Psoas muscle (tissue), 8 donors: ENCODE data around the gene SMYD3. TPM values are rescaled to one million over a fixed set of nuclear protein-coding genes. Genes with fewer than 3 reads are reported as not detected.

Source experiments
- ATAC-seq, 4 donors: fragments of 200-7000 bp; cut with Tn5 transposase; one replicate each; pipeline ENCODE4 v1.9.1; 2020; ENCODE audit warnings: moderate library complexity in 3 of 4, mild to moderate bottlenecking in 2 of 4
- DNase-seq, 2 donors: peaks; one replicate each; pipeline ENCODE4 v3.0.0-alpha.2; 2020
- H3K27ac ChIP-seq: fragments of 200-600 bp; one replicate; pipeline ENCODE4 v1.8.0; 2022
- H3K27me3 ChIP-seq, 3 donors: fragments of 200-600 bp in 1 of 3; one replicate each; pipeline versions ENCODE4 v1.6.1 to v1.8.0; 2013 to 2022; ENCODE audit warnings: low read length in 2 of 3, mild to moderate bottlenecking in 2 of 3, moderate library complexity in 1 of 3; ENCODE audit not compliant: insufficient read depth in 3 of 3
- H3K36me3 ChIP-seq, 2 donors: fragments of 200-600 bp in 1 of 2; one replicate each; pipeline versions ENCODE4 v1.6.1 to v1.8.0; 2013 to 2022; ENCODE audit warnings: low read depth in 1 of 2, mild to moderate bottlenecking in 1 of 2, moderate library complexity in 1 of 2; ENCODE audit not compliant: insufficient read depth in 1 of 2
- H3K4me1 ChIP-seq: fragments of 200-600 bp; one replicate; pipeline ENCODE4 v1.8.0; 2022
- H3K4me3 ChIP-seq: fragments of 200-600 bp; one replicate; pipeline ENCODE4 v1.8.0; 2022; ENCODE audit warnings: mild to moderate bottlenecking
- H3K9me3 ChIP-seq: fragments of 200-600 bp; one replicate; pipeline ENCODE4 v1.8.0; 2022
- WGBS, 3 donors: extraction: QIAGEN DNeasy Blood & Tissue Kit; methylation state at CpG; one replicate each; pipeline versions ENCODE4 v1.1.6 to v1.1.7; 2013; 5-methylcytosine and 5-hydroxymethylcytosine counted together
- intact Hi-C, 2 donors: fragments of 100-400 bp; cut with DNase I; formaldehyde crosslinking; loops; one replicate each; pipeline versions ENCODE4 v1.11.0 to v1.14.2; 2022
- polyA plus RNA-seq, 3 donors: library from polyadenylated mRNA; stranded (reverse); fragments of 200-250 nt; gene quantifications; one replicate each; pipeline ENCODE4 v1.2.3, GENCODE V29; 2013
- total RNA-seq, 4 donors: library from RNA; stranded (reverse); fragmentation: NEBNext Ultra II Directional in 2 of 4; extraction: Animal tissue kit (Norgen Biotek cat#: 25700) in 2 of 4; gene quantifications; one replicate each; pipeline versions ENCODE4 v1.2.1 to v1.2.4, GENCODE V29; 2021 to 2023
- TF ChIP-seq, protein P1 (sequence below): fragments of 200-600 bp; IDR thresholded peaks from one replicate; pipeline ENCODE4 v1.8.0; 2022; ENCODE audit warnings: antibody characterized with exemption
- donor health status: healthy with polysubstance abuse.
- donor health status: DM: no; HTN: no; CAD: no; lungs with moderate emphysema.
- donor health status: Bipolar disorder and iron deficiency.
- donor health status: healthy.
- donor health status: DM: yes; HTN: yes; CAD: no.
- donor health status: DM: no; HTN: no; CAD: no.
- donor health status: DM: no; HTN: no; CAD: no.
- donor health status: DM: yes; HTN: yes; CAD: no.

Gene SMYD3
- total and polyA plus RNA-seq, 7 donors = 2.9 to 6.4 (median 4.9) TPM

GRCh38 chr1:245968775-245969174, 538.3 kb downstream of the SMYD3 start:
- TF ChIP-seq, protein P1, sequence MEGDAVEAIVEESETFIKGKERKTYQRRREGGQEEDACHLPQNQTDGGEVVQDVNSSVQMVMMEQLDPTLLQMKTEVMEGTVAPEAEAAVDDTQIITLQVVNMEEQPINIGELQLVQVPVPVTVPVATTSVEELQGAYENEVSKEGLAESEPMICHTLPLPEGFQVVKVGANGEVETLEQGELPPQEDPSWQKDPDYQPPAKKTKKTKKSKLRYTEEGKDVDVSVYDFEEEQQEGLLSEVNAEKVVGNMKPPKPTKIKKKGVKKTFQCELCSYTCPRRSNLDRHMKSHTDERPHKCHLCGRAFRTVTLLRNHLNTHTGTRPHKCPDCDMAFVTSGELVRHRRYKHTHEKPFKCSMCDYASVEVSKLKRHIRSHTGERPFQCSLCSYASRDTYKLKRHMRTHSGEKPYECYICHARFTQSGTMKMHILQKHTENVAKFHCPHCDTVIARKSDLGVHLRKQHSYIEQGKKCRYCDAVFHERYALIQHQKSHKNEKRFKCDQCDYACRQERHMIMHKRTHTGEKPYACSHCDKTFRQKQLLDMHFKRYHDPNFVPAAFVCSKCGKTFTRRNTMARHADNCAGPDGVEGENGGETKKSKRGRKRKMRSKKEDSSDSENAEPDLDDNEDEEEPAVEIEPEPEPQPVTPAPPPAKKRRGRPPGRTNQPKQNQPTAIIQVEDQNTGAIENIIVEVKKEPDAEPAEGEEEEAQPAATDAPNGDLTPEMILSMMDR = no peak
- Histone ChIP-seq H3K36me3 (no peaks in the 10 kb centered on the region), H3K4me1 (no peaks in the 10 kb centered on the region), H3K27ac (no peak overlapping the region), H3K9me3 (peaks cover 5% of the 10 kb centered on the region), H3K4me3 (no peak overlapping the region), H3K27me3 (no peaks in the 10 kb centered on the region)
- intact Hi-C loops = no loop called here
- ATAC-seq (no peak), DNase-seq (no peak)
- WGBS, 3 donors = 88 to 93% (median 90%) methylated on average over 6 of the region's 6 CpGs

GRCh38 chr1:245965398-245965797, 541.7 kb downstream of the SMYD3 start:
- Histone ChIP-seq H3K36me3 (no peaks in the 10 kb centered on the region), H3K4me3 (no peak overlapping the region), H3K27ac (no peak overlapping the region), H3K27me3 (no peaks in the 10 kb centered on the region), H3K9me3 (no peaks in the 10 kb centered on the region), H3K4me1 (no peaks in the 10 kb centered on the region)
- DNase-seq = no peak
- ATAC-seq = no peak
- TF ChIP-seq, protein P1 = no peak
- intact Hi-C loops = no loop called here
- WGBS, 3 donors = 96 to 98% (median 96%) methylated on average over 3 of the region's 3 CpGs

DNA sequence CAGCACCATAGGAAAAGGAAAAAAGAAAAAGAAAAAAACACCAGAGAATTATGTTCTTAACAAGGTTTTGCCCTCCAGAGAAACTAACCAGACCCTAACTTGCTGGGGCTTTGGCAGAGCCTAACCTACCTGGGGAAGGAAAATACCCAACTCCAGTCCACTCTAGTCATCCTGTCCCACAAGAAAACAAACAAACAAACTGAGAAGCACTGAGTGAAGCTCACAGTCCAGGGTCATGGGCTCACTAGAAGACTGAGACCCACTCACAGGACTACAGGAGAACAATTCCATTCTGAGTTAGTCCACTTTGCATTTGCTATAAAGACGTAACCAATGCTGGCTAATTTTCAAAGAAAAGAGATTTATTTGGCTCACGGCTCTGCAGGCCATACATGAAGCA, 543.4 kb downstream of the SMYD3 start:
- Histone ChIP-seq H3K36me3 (no peaks in the 10 kb centered on the region), H3K27ac (no peak overlapping the region), H3K27me3 (no peaks in the 10 kb centered on the region), H3K9me3 (no peaks in the 10 kb centered on the region), H3K4me3 (no peak overlapping the region), H3K4me1 (no peaks in the 10 kb centered on the region)
- WGBS, 3 donors = 92 to 94% (median 92%) methylated on average over 2 of the region's 2 CpGs
- ATAC-seq (no peak), DNase-seq (no peak)
- TF ChIP-seq, protein P1 = no peak
- intact Hi-C loops = no loop called here

DNA sequence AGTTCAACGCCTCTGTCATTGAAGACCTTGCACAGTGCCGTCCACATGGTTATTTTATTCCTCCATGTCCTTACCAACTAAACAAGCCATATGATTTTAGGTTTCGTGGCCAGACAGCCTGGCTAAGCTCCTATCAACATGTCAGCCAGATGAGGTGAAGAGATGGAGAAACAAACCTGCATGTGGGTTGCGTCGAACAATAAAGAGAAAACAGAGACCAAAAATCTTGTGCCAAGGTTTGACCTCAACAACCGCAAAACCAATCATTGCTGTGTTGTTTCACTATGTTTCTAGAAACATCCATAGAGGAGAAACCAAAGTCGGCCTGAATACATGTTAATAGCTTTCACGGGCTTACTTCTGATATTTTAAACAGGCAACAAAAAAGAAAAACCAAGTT, 544.6 kb downstream of the SMYD3 start:
- H3K4me1 ChIP-seq = no peaks in the 10 kb centered on the region
- H3K9me3 ChIP-seq = no peaks in the 10 kb centered on the region
- TF ChIP-seq, protein P1 = no peak
- no peak for ATAC-seq
- DNase-seq = no peak
- H3K36me3 ChIP-seq = no peaks in the 10 kb centered on the region
- H3K27me3 ChIP-seq = no peaks in the 10 kb centered on the region
- no peak overlapping the region for H3K27ac ChIP-seq
- intact Hi-C loops = no loop called here
- no peak overlapping the region for H3K4me3 ChIP-seq
- 95 to 96% (median 95%) methylated on average over 8 of the region's 8 CpGs for WGBS, 3 donors

DNA sequence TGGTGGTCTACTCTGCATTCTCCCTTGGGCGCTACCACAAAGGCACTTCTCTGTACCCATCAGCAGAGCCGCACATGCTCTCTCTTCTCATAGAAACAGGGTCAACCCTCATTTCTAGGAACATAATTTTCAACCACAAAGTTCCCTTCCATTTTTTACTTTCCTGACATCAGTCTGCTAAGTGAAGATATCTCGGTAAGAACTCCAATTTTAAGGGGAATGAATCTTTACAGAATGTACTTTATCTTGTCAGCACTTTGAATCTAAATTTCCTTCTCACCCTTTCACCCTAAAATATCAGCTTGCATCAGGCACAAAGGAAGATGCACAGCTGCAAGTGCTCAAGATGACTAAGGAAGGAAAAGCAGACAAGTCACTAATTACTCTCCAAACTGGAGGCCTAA, 545.9 kb downstream of the SMYD3 start:
- DNase-seq = no peak
- no peaks in the 10 kb centered on the region for H3K4me1 ChIP-seq
- H3K27ac ChIP-seq = no peak overlapping the region
- H3K4me3 ChIP-seq = no peak overlapping the region
- whole genome bisulfite sequencing, 3 donors = 81 to 86% (median 83%) methylated on average over 3 of the region's 3 CpGs
- no peaks in the 10 kb centered on the region for H3K9me3 ChIP-seq
- ATAC-seq = no peak
- intact Hi-C loops = no loop called here
- TF ChIP-seq, protein P1 = no peak
- H3K36me3 ChIP-seq = no peaks in the 10 kb centered on the region
- H3K27me3 ChIP-seq = no peaks in the 10 kb centered on the region
